OCI-LY1 (cell line): ENCODE measurements around the gene EMILIN3.

Experiments
- EZH2 ChIP-seq: fragments of 200-600 bp; sonication (generic), shearing (Covaris generic); IDR thresholded peaks from 2 replicates; pipeline ENCODE4 v1.8.0; 2017; ENCODE audit warnings: borderline replicate concordance, mixed run types, mild to moderate bottlenecking, antibody characterized with exemption, low read length, moderate library complexity, mixed read lengths
- TF ChIP-seq, protein P1 (sequence below): fragments of 200-600 bp; sonication (generic), shearing (Covaris generic); IDR thresholded peaks from 2 replicates; pipeline ENCODE4 v1.5.1; 2017; ENCODE audit warnings: mild to moderate bottlenecking, antibody characterized with exemption, low read length, moderate library complexity, mixed read lengths

GRCh38 chr20:41357424-41358163 lies 9.0 kb downstream of the EMILIN3 start:
- TF ChIP-seq, protein P1, sequence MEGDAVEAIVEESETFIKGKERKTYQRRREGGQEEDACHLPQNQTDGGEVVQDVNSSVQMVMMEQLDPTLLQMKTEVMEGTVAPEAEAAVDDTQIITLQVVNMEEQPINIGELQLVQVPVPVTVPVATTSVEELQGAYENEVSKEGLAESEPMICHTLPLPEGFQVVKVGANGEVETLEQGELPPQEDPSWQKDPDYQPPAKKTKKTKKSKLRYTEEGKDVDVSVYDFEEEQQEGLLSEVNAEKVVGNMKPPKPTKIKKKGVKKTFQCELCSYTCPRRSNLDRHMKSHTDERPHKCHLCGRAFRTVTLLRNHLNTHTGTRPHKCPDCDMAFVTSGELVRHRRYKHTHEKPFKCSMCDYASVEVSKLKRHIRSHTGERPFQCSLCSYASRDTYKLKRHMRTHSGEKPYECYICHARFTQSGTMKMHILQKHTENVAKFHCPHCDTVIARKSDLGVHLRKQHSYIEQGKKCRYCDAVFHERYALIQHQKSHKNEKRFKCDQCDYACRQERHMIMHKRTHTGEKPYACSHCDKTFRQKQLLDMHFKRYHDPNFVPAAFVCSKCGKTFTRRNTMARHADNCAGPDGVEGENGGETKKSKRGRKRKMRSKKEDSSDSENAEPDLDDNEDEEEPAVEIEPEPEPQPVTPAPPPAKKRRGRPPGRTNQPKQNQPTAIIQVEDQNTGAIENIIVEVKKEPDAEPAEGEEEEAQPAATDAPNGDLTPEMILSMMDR: peak; percentile 33; the same call in 1 of the 2 replicates
- TF ChIP-seq EZH2: no peak
